Kidney tubule cell (primary cell): ENCODE results near the gene TMEM72.
A peak's percentile ranks its signal among the peaks of the same experiment; 100 is the strongest.

ENCODE experiments used
- DNase-seq: peaks from one replicate; pipeline ENCODE4 v3.0.0-alpha.2; 2018; ENCODE audit warnings: low spot score

TMEM72 gene

DNA sequence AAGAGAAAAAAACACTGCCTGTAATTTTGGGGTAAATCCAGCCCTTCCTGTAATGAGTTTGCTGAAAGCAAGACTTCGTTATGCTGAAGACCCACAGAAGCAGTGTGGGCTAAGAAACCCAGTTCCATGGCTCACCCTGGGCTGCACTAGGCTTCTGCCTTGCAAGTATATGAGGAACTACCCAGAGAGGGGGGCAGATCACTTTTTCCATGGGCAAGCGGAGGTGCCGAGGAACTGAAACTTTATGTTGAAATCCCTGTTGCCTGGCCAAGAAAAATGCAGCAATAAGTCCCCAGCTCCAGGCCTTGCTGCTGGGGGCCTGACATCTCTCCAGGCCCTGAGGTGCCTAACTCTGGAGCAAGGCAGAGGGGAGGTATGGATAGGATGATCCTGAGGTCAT is 57.0 kb downstream of the TMEM72 start:
- DNase-seq = no peak

DNA sequence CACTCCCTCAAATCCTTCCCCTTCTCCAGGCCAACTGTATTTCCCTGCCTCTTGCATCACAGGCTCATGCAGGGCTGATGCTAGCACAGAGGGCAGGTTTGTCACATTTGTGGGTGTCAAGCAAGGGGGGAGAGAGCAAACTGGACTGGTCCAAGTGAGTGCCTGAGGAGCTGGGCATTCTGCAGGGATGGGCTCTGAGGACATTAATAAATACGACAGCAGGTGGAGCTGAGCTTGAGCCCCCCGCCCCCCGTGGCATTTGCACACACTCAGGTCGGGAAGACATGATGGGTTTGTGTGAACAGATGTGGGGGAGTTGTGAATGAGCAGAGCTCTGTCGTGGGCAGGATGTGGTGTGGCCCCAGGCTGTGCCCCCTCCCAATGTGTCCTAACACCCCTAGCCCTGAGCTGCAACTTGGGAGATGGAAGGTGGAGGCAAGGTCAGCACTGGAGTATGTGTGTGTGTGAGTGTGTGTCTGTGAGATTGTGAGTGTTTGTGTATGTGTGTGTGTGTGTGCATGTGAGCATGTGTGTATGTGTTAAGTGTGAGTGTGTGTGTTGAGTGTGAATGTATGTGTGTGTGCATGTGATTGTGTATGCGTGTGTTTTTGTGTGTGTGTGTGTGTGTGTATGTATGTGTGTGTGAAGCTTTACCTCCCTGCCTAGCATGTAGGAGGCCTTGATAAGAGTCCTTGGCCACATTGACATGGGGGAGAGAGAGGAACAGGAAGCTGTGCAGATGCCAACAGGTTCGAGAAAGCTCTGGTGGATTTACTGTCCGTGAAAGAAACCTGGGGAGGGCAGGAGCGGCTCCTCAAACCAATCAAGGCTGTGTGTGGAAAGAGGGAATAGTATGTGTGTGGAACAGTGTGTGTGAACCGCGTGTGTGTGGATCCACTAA is 57.6 kb downstream of the TMEM72 start:
- no peak for DNase-seq

DNA sequence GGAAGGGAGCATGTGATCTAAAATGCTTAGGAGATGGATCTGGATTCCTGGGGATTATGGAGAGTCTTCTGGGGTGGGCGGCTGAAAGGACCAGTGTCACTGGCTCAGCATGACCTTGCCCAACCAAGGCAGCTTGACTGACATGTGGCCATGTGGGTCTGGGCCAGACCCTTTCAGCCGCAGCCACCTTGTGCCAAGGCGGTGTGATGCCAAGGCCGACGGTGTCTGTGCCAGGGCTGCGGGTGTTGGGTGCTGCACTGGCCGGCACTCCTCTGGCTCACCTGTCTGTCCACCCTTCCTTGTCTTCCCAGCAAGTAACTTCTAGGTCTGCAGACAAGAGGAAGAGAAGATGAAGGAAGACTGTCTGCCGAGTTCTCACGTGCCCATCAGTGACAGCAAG is 58.7 kb downstream of the TMEM72 start:
- no peak for DNase-seq

DNA sequence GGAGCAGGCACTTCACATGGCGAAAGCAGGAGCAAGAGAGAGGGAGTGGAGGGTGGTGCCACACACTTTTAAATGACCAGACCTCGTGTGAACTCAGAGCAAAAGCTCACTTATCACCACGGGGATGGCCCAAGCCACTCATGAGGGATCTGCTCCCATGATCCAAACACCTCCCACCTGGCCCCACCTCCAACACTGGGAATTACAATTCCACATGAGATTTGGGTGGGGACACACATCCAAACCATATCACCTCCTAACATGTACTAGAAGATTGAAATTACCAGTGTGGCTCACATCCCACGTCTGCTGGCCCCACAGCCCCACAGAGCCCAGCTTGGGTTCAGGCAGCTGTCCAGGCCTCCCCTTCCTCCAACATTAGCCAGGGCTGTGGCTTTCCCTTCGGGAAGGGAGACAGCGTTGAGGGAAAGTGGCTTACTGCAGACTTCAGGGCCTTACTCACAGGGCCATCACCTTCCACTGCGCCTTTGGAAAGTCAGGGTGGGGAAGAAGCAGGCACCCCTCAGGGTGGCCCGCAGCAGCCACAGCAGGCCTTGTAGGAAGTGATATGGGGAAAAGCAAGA is 59.8 kb downstream of the TMEM72 start:
- DNase-seq = no peak

DNA sequence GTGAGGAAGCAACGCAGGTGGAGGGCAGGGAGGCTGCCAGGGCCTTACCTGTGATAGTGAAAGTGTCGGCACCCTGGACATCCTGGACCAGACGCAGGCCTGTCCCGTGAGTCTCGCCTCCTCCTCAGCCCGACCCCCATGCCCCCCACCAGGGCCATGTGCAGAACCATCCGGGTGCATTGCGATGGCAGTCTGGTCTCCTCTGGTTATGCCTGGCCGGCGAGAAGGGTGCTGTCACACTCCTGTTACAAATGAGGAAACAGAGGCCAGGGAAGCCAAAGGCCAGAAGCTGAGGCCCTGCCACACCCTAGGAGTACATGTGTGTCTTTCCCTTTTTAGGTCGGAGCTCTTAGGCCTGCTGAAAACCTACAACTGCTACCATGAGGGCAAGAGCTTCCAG is 60.3 kb downstream of the TMEM72 start:
- no peak for DNase-seq

DNA sequence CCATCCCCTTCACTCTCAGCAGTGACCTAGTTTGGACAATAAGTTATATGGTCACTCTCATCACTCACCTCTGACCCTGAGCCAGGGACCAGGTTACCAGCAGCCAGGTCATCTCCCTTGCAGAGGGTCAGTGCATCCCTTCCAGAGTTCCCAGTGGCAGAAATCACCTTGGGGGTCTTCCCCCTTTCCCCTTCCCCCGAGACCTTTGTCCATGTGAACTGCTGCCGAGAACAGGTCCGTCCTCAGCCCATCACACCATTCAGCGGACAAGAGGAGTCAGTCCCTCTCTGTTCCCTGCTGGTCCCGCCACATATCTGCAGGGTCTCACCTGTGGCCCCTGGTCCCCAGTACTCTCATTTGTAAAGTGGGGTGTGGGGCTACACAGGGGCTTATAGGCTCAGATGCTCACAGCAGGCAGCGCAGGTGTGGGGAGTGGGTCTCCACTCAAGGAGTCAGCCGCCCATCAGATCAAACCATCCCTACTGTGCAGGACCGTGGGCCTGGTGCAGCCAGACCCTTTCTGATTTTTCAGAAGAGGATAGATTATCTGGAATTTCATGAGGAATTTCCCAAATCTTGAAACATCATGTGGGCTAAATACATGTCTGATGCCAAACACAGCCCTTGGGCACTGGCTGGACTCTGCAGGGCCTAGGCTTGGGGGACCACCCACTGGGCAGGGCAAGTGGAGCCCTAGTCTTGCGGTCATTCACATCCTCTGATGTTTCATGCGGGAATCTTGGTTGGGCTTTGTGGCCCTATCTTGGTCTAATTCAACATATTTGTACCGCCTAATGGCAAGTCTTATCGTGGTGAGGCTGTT is 61.0 kb downstream of the TMEM72 start:
- DNase-seq = no peak

DNA sequence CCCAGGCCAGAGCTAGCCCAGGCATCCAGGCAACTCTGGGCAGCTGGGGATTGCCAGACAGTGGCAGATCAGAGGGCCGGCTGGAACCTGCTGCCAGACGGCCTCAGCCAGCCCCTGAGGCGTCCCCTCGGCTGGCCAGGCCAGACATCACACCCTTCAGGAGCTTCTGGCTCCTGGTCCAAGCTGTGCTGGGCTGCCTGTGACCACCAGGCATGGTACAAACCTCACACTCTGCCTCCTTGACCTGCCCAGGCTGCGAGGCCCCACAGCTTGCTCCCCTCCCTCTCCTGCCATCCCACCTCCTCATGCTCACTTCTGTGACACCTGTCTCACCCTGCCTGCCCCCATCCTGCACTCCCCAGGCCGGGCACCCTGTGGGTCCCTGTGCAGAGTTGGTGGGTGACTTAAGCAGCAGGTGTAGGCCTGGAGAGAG is 61.8 kb downstream of the TMEM72 start:
- no peak for DNase-seq

DNA sequence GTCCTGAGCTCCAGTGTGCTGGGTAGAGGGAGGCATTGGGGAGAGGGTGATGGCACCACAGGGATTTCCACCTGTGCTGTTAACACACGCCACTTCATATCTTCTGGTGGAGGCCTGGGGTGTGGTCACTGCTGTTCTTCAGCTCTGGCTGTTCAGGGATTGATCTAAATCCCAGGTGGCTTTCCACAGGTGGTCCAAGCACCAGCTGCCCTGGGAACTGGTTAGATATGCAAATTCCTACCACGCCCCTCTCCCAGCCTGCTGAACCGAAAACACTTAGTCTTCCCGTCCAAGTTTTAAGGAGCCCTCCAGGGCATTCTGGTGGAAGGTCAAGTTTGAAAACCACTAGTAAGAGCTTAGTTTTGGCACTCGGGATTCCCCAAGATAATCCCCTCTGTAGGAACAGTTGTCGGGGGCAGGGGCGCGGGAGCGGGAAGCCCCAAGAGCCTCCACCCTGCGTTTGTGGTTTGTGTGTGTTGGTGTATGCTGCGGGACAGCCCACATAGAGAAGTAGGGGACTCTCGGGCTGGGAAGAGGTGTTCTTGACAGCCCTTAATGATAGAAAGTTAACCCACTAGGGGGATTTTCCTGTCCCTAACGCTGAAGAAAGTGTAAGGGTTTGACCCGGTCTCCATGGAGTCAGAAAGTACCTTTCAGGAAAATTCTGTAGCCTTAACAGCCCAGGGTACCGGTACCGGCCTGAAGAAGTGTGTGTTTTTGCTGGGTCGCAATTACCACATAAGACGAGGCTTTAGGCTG is 62.4 kb downstream of the TMEM72 start:
- DNase-seq = peak; percentile 12

DNA sequence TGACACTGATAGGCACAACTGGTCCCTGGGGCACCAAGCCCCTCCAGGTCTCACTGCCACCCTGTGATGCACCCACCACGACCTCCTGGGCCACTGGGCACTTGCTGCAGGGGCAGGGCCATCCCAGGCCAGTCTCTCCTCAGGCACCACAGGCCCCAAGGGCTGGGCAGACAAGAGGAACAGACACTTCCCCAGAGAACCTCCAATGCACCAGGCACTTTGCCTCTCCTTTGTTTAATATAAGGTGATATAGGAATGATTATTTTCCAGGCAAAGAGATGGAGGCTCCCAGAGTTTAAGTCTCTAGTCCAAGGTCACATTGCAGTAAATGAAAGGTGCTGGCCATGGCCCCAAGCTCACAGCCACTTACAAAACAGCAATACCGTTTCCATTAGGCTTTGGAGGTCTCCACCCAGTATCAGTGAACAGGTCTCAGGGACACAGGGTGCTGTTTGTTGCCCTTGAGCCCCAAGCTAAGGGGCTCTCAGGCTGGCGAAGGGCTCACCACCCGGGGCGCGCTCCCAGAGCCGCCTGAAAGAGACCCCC is 63.0 kb downstream of the TMEM72 start:
- DNase-seq = no peak

DNA sequence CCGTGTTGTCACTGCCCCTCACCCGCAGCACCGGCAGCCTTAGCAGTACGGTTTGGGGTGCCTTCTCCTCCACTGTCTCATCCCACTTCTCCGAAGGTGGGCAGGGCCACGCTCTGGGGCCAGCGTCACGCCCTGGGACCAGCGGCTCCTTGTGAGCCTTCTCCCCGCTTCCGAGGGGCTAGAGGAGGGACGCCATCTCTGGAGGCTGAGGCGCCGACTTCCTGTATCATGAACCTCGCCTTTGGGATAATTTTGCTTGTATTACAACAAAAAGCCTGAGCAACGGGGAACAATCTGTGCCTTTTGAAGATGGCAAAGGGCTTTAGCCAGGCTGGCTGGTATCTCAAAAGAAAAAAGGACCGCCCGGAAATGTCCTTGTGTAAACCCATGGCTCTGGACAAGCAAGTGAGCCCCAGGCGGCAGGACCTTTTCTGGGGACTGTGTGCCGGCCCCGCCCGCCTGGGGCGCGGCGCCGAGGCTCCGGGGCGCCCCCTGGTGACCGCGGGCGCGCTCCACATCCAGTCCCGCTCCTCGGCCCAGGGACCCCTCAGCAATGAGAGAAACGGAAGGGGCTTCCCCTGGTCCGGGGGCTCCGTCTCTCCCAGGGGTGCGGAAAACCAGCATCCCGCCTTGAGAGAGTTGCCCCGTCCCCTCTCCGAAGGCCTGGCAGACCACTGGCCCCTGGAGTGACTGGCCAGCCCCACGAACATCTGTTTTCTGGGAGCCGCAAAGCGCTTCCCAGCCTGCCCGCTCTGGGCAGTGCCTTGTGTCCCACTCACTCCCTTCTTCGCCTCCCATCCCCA is 63.7 kb downstream of the TMEM72 start:
- peak; percentile 70 for DNase-seq

DNA sequence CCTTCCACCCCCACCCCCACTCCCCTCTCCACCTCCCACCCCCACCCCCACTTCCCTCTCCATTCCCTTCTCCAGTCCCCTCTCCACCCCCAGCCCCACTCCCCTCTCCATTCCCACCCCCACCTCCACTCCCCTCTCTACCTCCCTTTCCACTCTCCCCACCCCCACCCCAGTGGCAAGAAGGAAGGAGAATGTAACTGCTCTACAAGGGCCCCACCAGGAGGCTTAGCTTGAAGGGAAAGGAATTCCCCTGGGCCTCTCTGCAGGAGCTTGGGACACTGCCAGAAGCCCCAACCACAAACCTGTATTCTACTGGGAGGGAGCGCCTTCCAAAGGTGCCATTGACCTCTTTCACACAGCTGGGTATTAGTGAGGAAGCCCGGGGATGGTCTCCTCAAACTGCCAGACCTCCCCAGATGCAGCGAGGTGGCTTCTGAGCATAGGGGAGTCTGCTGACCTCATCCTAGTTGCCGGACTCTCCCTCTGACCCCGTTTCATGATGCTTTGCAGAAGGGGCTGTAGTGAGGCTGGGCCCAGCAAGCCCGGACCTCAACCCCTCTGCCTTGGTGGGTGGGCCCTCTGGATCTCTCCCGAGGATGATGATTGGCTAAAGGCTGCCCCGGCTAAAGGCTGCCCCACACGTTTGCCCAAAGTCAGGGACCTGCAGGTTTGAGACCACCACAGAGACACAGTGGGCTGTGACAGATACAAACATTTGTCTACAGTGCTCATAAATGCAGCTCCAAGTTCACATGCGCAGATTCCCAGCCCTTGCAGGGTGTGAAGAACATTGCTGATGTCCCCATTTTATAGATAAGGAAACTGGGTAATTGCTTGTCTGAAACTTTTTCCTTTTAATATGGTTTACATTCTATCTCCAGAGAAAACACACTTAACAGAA is 64.5 kb downstream of the TMEM72 start:
- peak; percentile 96 for DNase-seq

DNA sequence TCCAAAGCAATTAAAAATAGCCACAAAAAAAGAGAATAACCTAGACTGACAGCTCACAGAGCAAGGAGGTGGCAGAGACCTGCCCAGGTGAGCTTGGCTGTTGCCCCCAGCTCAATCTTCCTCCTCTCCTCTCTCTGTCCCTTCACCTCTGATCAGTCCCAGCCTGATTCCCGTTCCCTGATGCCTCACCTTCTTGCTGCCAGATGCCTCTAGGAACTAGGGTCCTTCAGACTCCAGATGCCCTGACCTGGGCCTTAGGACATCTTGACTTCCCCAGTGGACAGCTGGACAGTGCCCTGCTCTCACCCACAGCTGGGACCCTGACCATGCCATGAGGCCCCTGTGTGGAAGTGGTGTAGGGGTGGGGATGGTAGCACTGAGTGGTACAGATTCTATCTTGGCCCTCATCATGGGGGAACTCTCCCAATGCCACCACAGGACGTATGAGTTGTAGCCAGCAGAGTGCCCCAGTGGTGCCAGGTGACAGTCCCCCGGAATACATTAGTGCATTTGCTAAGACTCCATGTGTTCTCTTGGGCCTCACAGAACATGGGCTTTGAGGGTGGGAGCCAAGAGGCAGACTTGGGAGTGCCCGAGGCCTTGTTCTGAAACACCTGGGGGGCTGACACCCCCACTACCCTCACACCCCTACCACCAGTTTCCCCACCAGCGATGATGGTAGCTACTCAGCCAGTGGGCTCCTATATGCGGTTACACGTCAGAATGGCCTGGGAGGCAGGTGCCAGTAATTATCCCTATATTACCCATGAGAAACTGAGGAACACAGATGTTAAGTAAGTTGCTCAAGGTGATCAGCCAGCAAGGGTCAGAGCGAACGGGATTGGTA is 65.4 kb downstream of the TMEM72 start:
- DNase-seq = no peak

DNA sequence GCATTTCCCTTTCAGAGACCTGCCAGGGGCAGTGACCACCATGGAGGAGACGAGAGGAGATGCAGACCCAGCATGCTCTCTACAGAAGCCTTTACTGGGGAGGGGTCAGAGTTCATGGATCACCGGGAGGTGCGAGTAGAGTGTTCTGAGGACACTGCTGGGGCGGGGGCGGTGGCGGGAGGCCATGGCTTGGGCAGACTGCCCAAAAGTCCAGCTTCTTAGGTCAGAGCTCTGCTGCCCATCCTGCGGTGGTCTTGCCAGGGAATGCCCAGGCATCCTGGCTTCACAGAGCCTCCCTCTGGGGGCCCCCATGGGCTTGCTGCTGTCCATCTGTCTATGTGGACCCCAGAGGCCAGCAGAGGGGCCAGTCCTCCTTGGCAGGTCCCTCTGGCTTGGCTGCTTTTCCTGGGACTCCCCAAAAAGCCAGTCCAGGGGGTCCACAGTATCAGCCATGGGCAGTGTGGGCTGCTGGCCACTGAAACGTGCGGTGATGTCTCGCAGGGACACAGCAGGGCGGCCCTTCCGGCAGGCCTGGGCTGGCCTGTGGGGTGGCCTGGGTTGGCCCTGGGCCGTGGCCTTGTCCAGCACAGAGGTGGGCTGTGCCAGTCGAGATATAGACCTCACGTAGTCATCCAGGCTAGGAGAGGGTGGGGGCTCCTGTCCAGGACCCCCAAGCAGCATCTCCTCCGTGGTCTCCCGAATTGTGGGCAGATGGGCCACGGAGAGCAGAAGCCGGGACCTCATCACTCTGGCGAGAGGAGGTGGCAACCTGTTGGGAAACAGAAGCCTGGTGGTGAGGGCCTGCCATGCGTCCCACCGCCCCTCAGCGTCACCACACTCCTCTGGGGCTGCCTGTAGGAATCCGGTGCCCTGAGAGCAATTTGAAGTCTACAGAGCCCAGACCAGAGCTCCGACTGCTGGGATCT is 66.4 kb downstream of the TMEM72 start:
- peak; percentile 14 for DNase-seq

DNA sequence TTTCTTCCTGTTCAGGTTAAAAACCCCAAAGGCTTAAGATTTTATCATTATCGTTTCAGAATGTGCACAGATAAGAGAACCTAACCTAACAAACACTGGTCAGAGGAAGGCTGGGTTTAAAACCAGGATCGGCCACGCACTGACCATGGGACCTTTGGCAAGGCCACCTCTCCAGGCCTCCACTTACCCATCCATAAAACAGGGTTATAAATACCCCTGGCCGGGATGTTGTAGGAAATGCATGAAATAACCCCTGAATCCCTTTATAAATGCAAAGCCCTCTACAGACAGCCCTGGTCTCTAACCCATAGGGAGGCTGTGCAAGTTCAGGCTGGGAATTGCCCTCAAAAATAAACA is 67.1 kb downstream of the TMEM72 start:
- no peak for DNase-seq

DNA sequence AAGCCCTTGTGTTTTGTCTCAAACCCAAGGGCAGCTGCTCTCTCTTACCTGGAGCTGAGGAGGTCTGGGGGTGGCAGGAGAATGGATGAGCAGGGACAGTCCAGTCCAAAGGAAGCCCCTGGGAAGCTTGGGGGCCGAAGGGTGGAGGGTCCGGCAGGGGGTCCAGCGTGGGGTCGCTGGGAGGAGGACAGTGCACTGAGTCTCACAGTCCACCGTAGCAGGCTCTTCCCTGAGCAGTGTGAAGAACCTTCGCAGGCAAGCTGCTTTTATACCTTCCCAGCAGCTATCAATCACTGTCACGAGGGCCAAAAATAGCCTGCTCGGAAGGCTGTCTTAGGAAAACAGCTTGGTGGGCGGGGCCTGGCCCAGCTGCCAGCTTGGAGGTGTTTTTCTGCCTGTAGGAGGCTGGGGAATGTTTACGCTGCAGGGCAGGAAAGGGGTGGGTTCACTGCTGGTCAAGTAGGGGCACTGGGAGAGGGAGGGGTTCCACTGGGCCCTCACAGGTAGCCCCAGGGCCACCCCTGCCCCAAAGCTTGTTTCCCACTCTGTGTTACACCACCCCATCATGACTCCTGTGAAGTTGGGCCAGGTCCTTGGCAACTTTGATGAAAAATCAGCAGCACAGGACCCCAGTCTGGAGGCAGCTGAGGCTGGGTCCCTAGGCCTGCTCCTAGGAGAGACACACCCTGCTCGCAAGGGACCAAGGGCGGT is 67.6 kb downstream of the TMEM72 start, which contains the start of gene DEPP1:
DEPP1 (minus strand) TSS at position 240 of the 711 bp plus-strand sequence. CDS start 779 bp downstream, outside the sequence.
- peak; percentile 97 for DNase-seq

DNA sequence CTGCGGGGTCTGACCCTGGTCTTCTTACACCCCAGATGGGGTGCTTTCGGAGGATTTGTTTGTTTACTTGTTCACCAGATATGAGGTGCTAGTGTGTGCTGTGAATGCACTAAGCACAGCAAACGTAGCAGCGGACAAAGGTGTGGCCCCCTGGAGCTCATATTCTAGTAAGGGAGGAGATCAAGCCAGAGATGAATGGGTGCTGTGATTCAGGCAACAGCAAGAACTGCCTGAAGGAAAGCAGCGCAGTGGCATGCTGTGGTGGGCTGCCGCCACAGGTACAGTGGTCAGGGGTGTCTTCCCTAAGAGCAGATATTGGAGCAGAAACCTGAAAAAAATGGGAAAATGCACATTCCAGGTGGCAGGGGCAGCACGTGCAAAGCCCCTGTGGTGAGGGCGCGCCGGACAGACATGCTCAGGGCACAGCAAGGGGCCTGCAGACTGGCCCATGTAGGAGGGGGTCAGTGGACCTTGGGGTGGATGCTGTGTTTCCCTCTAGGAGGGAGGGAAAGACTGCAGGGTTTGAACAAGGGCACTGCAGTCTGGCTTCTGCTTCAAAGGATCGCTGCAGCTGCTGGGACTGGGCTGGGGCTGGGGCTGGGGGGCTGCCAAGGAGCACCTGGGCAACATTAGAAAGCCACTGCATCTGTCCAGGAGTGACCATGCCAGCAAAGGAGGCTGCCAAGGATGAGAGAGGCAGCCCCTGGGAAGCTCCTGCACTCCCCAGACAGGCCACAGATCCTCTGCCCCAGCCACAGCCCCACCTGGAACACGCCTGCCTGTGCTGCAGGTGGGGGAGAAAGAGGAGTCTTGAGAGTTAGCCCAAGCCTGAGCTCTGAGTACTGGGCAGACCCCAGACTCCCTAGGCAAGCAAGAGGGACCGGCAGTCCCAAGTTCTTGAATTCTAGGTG is 68.4 kb downstream of the TMEM72 start:
- DNase-seq = peak; percentile 26
